HEK293T (cell line): ENCODE measurements around the gene PILRB.
"Not testable (repeated sequence)": the region's sequence is repeated elsewhere in the genome, so short reads cannot be mapped to it uniquely, and the experiment has no call there.

Source experiments
- ARNT ChIP-seq: fragments of 450-650 bp; IDR thresholded peaks from 2 replicates; pipeline ENCODE4 v1.6.1; 2017; ENCODE audit warnings: mild to moderate bottlenecking
- ELF4 ChIP-seq: fragments of 450-650 bp; IDR thresholded peaks from 2 replicates; pipeline ENCODE4 v1.6.1; 2017; ENCODE audit warnings: antibody characterized with exemption
- FOXA1 ChIP-seq: fragments of 450-650 bp; IDR thresholded peaks from 2 replicates; pipeline ENCODE4 v1.6.1; 2016; ENCODE audit warnings: mild to moderate bottlenecking
- FOXK2 ChIP-seq: fragments of 450-650 bp; IDR thresholded peaks from 2 replicates; pipeline ENCODE4 v1.6.1; 2016; ENCODE audit warnings: mild to moderate bottlenecking
- FOXM1 ChIP-seq: fragments of 450-650 bp; IDR thresholded peaks from 2 replicates; pipeline ENCODE4 v1.6.1; 2017; ENCODE audit warnings: mild to moderate bottlenecking, borderline replicate concordance
- HDGF ChIP-seq: fragments of 450-650 bp; IDR thresholded peaks from 2 replicates; pipeline ENCODE4 v1.6.1; 2017; ENCODE audit warnings: antibody characterized with exemption, borderline replicate concordance
- SP1 ChIP-seq: fragments of 450-650 bp; IDR thresholded peaks from 2 replicates; pipeline ENCODE4 v1.6.1; 2017
- SUZ12 ChIP-seq: fragments of 450-650 bp; IDR thresholded peaks from 2 replicates; pipeline ENCODE4 v1.6.1; 2016; ENCODE audit warnings: mild to moderate bottlenecking
- TARDBP ChIP-seq: fragments of 450-650 bp; IDR thresholded peaks from 2 replicates; pipeline ENCODE4 v1.6.1; 2016
- TF ChIP-seq, protein P1 (sequence below): fragments of 450-650 bp; IDR thresholded peaks from 2 replicates; pipeline ENCODE4 v1.6.1; 2016

DNA sequence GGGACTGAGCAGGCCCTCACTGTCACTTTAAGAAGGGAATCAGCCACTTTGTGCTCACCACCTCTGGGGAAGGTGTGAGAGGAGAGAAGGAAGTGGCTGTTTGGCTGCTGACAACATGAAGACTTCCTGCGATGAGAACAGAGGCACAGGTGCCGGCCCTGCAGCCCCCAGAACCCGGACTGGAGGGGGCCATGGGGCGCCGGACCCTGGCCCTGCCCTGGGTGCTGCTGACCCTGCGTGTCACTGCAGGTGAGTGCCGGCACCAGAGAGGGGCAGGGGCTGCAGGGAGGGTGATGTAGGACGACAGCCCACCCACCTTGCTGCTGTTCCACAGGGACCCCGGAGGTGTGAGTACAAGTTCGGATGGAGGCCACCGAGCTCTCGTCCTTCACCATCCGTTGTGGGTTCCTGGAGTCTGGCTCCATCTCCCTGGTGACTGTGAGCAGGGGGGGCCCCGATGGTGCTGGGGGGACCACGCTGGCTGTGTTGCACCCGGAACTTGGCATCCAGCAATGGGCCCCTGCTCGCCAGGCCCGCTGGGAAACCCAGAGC is 5.6 kb upstream of the PILRB start:
- TF ChIP-seq TARDBP, FOXK2, ARNT, FOXM1, SP1, SUZ12, HDGF, FOXA1, ELF4: not testable (repeated sequence)
- TF ChIP-seq, protein P1, sequence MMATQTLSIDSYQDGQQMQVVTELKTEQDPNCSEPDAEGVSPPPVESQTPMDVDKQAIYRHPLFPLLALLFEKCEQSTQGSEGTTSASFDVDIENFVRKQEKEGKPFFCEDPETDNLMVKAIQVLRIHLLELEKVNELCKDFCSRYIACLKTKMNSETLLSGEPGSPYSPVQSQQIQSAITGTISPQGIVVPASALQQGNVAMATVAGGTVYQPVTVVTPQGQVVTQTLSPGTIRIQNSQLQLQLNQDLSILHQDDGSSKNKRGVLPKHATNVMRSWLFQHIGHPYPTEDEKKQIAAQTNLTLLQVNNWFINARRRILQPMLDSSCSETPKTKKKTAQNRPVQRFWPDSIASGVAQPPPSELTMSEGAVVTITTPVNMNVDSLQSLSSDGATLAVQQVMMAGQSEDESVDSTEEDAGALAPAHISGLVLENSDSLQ: not testable (repeated sequence)
